IgD-negative memory B cell (primary cell): Measurements from ENCODE around the gene NOM1. TPM values are rescaled to one million over a fixed set of nuclear protein-coding genes. Genes with fewer than 3 reads are reported as not detected.
A peak's percentile ranks its signal among the peaks of the same experiment; 100 is the strongest.
"Not testable (repeated sequence)": the region's sequence is repeated elsewhere in the genome, so short reads cannot be mapped to it uniquely, and the experiment has no call there.

Experiments
- H3K27ac Mint-ChIP-seq, 3 donors: one replicate each; pipeline ENCODE4 v1.8.0; 2020 to 2022; ENCODE audit warnings: mild to moderate bottlenecking in 3 of 3, mixed read lengths in 3 of 3, moderate library complexity in 1 of 3
- H3K27me3 Mint-ChIP-seq: one replicate; pipeline ENCODE4 v1.8.0; 2021; ENCODE audit warnings: mixed read lengths
- H3K36me3 Mint-ChIP-seq: one replicate; pipeline ENCODE4 v1.8.0; 2020; ENCODE audit warnings: mild to moderate bottlenecking, mixed read lengths
- H3K4me1 Mint-ChIP-seq, 3 donors: one replicate each; pipeline ENCODE4 v1.8.0; 2020 to 2022; ENCODE audit warnings: mixed read lengths in 3 of 3, mild to moderate bottlenecking in 1 of 3
- H3K4me3 Mint-ChIP-seq, 4 donors: one replicate each; pipeline ENCODE4 v1.8.0; 2020 to 2022; ENCODE audit warnings: mild to moderate bottlenecking in 4 of 4, mixed read lengths in 4 of 4, moderate library complexity in 3 of 4
- H3K9me3 Mint-ChIP-seq, 3 donors: one replicate each; pipeline ENCODE4 v1.8.0; 2020 to 2021; ENCODE audit warnings: mixed read lengths in 3 of 3, mild to moderate bottlenecking in 1 of 3
- polyA plus RNA-seq: library from polyadenylated mRNA; unstranded; fragments of 300-500 nt; fragmentation: Illumina TruSeq; gene quantifications from one replicate; pipeline ENCODE4 v1.2.3, GENCODE V29; 2021

Gene NOM1
- polyA plus RNA-seq, 1 donor from 2014 or later: 9.4 TPM

GRCh38 chr7:156928406-156928747 is 21.1 kb upstream of the NOM1 start:
- Mint-ChIP-seq H3K27me3 (peaks cover 19% of the 10 kb centered on the region), H3K36me3 (no peaks in the 10 kb centered on the region), H3K27ac (no peak overlapping the region), H3K4me1 (peaks cover 0 to 1% (median under 1%) of the 10 kb centered on the region in 3 donors), H3K9me3 (no peaks in the 10 kb centered on the region), H3K4me3 (no peak overlapping the region)

GRCh38 chr7:156929789-156930539 is 19.5 kb upstream of the NOM1 start:
- Mint-ChIP-seq H3K36me3 (no peaks in the 10 kb centered on the region), H3K27ac (no peak overlapping the region), H3K4me3 (no peak overlapping the region), H3K4me1 (no peaks in the 10 kb centered on the region), H3K27me3 (peaks cover 18% of the 10 kb centered on the region), H3K9me3 (no peaks in the 10 kb centered on the region)

- no peak overlapping the region for H3K4me3 Mint-ChIP-seq
- H3K4me1 Mint-ChIP-seq: no peaks in the 10 kb centered on the region
- H3K36me3 Mint-ChIP-seq: no peaks in the 10 kb centered on the region
- no peaks in the 10 kb centered on the region for H3K9me3 Mint-ChIP-seq
- H3K27me3 Mint-ChIP-seq: peaks cover 18% of the 10 kb centered on the region
- no peak overlapping the region for H3K27ac Mint-ChIP-seq
Measured at GRCh38 chr7:156932006-156932405, 17.5 kb upstream of the NOM1 start.

GRCh38 chr7:156935250-156935649 is 14.3 kb upstream of the NOM1 start:
- H3K27me3 Mint-ChIP-seq: peaks cover 5% of the 10 kb centered on the region
- no peak overlapping the region for H3K4me3 Mint-ChIP-seq
- no peak overlapping the region for H3K27ac Mint-ChIP-seq
- H3K36me3 Mint-ChIP-seq: peaks cover 2% of the 10 kb centered on the region
- no peaks in the 10 kb centered on the region for H3K4me1 Mint-ChIP-seq
- H3K9me3 Mint-ChIP-seq: no peaks in the 10 kb centered on the region

- not testable (repeated sequence) for H3K36me3 Mint-ChIP-seq, H3K4me1 Mint-ChIP-seq, H3K4me3 Mint-ChIP-seq, H3K27ac Mint-ChIP-seq, H3K9me3 Mint-ChIP-seq, H3K27me3 Mint-ChIP-seq
Measured at GRCh38 chr7:156936766-156937165, 12.7 kb upstream of the NOM1 start.

GRCh38 chr7:156940421-156941122 is 8.9 kb upstream of the NOM1 start:
- Mint-ChIP-seq H3K4me3 (no peak overlapping the region), H3K27ac (no peak overlapping the region), H3K36me3 (peaks cover 2% of the 10 kb centered on the region), H3K9me3 (peaks cover 0 to 2% (median 0%) of the 10 kb centered on the region in 3 donors), H3K4me1 (peaks cover 0 to 3% (median 0%) of the 10 kb centered on the region in 3 donors), H3K27me3 (peaks cover 18% of the 10 kb centered on the region)

- peaks cover 0 to 2% (median 0%) of the 10 kb centered on the region in 3 donors for H3K9me3 Mint-ChIP-seq
- H3K27me3 Mint-ChIP-seq: peaks cover 18% of the 10 kb centered on the region
- H3K4me1 Mint-ChIP-seq: peaks cover 0 to 3% (median 0%) of the 10 kb centered on the region in 3 donors
- peak overlapping the region in 1 of 3 donors; percentile 76 for H3K27ac Mint-ChIP-seq
- H3K4me3 Mint-ChIP-seq: no peak overlapping the region
- H3K36me3 Mint-ChIP-seq: peaks cover 2% of the 10 kb centered on the region
Measured at GRCh38 chr7:156941393-156942182, 7.9 kb upstream of the NOM1 start.

- H3K27me3 Mint-ChIP-seq: peaks cover 17% of the 10 kb centered on the region
- H3K9me3 Mint-ChIP-seq: peaks cover 0 to 2% (median 0%) of the 10 kb centered on the region in 3 donors
- H3K4me3 Mint-ChIP-seq: peak overlapping the region; percentile 55 to 75 (median 64)
- peaks cover 2% of the 10 kb centered on the region for H3K36me3 Mint-ChIP-seq
- peaks cover 0 to 3% (median 0%) of the 10 kb centered on the region in 3 donors for H3K4me1 Mint-ChIP-seq
- no peak overlapping the region for H3K27ac Mint-ChIP-seq
Measured at GRCh38 chr7:156942708-156943090, 6.8 kb upstream of the NOM1 start.

- Mint-ChIP-seq H3K27ac (no peak overlapping the region), H3K27me3 (peaks cover 15% of the 10 kb centered on the region), H3K4me1 (peaks cover 0 to 3% (median 0%) of the 10 kb centered on the region in 3 donors), H3K36me3 (no peaks in the 10 kb centered on the region), H3K4me3 (peak overlapping the region; percentile 25 to 77 (median 45)), H3K9me3 (peaks cover 0 to 2% (median 0%) of the 10 kb centered on the region in 3 donors)
Measured at GRCh38 chr7:156943091-156944041, 6.1 kb upstream of the NOM1 start.

GRCh38 chr7:156944876-156945275 is 4.6 kb upstream of the NOM1 start:
- Mint-ChIP-seq H3K4me3 (peak overlapping the region in 1 of 4 donors; percentile 70), H3K9me3 (peaks cover 0 to 2% (median 0%) of the 10 kb centered on the region in 3 donors), H3K36me3 (no peaks in the 10 kb centered on the region), H3K27me3 (peaks cover 15% of the 10 kb centered on the region), H3K27ac (no peak overlapping the region), H3K4me1 (peaks cover 0 to 3% (median 0%) of the 10 kb centered on the region in 3 donors)

GRCh38 chr7:156947120-156947843 is 2.2 kb upstream of the NOM1 start:
- Mint-ChIP-seq H3K4me3 (peak overlapping the region in 2 of 4 donors; percentile 62 to 77), H3K27ac (peak overlapping the region in 1 of 3 donors; percentile 10), H3K4me1 (peaks cover 16 to 19% (median 18%) of the 10 kb centered on the region in 3 donors), H3K9me3 (no peaks in the 10 kb centered on the region), H3K27me3 (peaks cover 15% of the 10 kb centered on the region), H3K36me3 (no peaks in the 10 kb centered on the region)

GRCh38 chr7:156948361-156948760 is 1.2 kb upstream of the NOM1 start:
- H3K27me3 Mint-ChIP-seq: peaks cover 15% of the 10 kb centered on the region
- H3K9me3 Mint-ChIP-seq: no peaks in the 10 kb centered on the region
- peak overlapping the region in 2 of 4 donors; percentile 62 to 63 for H3K4me3 Mint-ChIP-seq
- H3K4me1 Mint-ChIP-seq: peaks cover 16 to 18% (median 17%) of the 10 kb centered on the region in 3 donors
- no peaks in the 10 kb centered on the region for H3K36me3 Mint-ChIP-seq
- no peak overlapping the region for H3K27ac Mint-ChIP-seq

GRCh38 chr7:156950381-156950858 is 908 bp downstream of the NOM1 start:
- Mint-ChIP-seq H3K27ac (peak overlapping the region; percentile 23 to 93 (median 50)), H3K36me3 (no peaks in the 10 kb centered on the region), H3K27me3 (peaks cover 1% of the 10 kb centered on the region), H3K9me3 (no peaks in the 10 kb centered on the region), H3K4me3 (peak overlapping the region; percentile 90 to 99 (median 95)), H3K4me1 (peaks cover 16 to 18% (median 17%) of the 10 kb centered on the region in 3 donors)
